ENCODE data around the gene ELOA.

Gene ELOA

GRCh38 chr1:23748016-23748415, 4.7 kb downstream of the ELOA start:
- no peak overlapping the region for H3K9ac ChIP-seq (ENCODE audit: low read length)
- H3K79me2 ChIP-seq (ENCODE audit: insufficient read depth, low read length): peaks cover 51% of the 10 kb centered on the region
- no peak overlapping the region for H3K27ac ChIP-seq (ENCODE audit: low read depth, low read length)

GRCh38 chr1:23751050-23751814, 8.0 kb downstream of the ELOA start:
- Histone ChIP-seq H3K9me2 (replicated peaks; ENCODE audit: insufficient read depth, low read length) (no peaks in the 10 kb centered on the region), H4K20me1 (ENCODE audit: low read depth, low read length) (no peaks in the 10 kb centered on the region), H3K9ac (ENCODE audit: low read length) (no peak overlapping the region), H2AFZ (ENCODE audit: low read depth, low read length, severe bottlenecking) (no peak overlapping the region), H3K79me2 (ENCODE audit: insufficient read depth, low read length) (peaks cover 25% of the 10 kb centered on the region), H3K27me3 (ENCODE audit: low read length) (no peaks in the 10 kb centered on the region), H3K36me3 (ENCODE audit: low read length) (peaks cover 29% of the 10 kb centered on the region), H3F3A (ENCODE audit: insufficient read depth) (peaks cover 3% of the 10 kb centered on the region; the same call in 1 of the 2 replicates), H3K4me3 (ENCODE audit: insufficient read depth, low read length, poor library complexity, severe bottlenecking) (no peak overlapping the region), H3K4me2 (ENCODE audit: low read depth, low read length, poor library complexity, severe bottlenecking) (no peak overlapping the region), H3K9me3 (ENCODE audit: insufficient read depth, low read length) (no peaks in the 10 kb centered on the region), H3K27ac (ENCODE audit: low read depth, low read length) (no peak overlapping the region)
- TF ChIP-seq, protein P1, sequence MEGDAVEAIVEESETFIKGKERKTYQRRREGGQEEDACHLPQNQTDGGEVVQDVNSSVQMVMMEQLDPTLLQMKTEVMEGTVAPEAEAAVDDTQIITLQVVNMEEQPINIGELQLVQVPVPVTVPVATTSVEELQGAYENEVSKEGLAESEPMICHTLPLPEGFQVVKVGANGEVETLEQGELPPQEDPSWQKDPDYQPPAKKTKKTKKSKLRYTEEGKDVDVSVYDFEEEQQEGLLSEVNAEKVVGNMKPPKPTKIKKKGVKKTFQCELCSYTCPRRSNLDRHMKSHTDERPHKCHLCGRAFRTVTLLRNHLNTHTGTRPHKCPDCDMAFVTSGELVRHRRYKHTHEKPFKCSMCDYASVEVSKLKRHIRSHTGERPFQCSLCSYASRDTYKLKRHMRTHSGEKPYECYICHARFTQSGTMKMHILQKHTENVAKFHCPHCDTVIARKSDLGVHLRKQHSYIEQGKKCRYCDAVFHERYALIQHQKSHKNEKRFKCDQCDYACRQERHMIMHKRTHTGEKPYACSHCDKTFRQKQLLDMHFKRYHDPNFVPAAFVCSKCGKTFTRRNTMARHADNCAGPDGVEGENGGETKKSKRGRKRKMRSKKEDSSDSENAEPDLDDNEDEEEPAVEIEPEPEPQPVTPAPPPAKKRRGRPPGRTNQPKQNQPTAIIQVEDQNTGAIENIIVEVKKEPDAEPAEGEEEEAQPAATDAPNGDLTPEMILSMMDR (IDR thresholded peaks at IDR 0.05; ENCODE audit: insufficient read depth, low read length, poor library complexity, severe bottlenecking): peak; percentile 75
- TF ChIP-seq EZH2phosphoT487 (conservative IDR thresholded peaks at IDR 0.05; ENCODE audit: low read length): no peak

More at GRCh38 chr1:23748016-23748415, 4.7 kb downstream of the ELOA start:
- Histone ChIP-seq H3F3A (ENCODE audit: insufficient read depth) (peaks cover 10% of the 10 kb centered on the region), H3K36me3 (ENCODE audit: low read length) (peaks cover 10% of the 10 kb centered on the region; the same call in 1 of the 2 replicates), H3K4me2 (ENCODE audit: low read depth, low read length, poor library complexity, severe bottlenecking) (no peak overlapping the region), H3K4me3 (ENCODE audit: insufficient read depth, low read length, poor library complexity, severe bottlenecking) (no peak overlapping the region), H4K20me1 (ENCODE audit: low read depth, low read length) (no peaks in the 10 kb centered on the region), H3K9me2 (replicated peaks; ENCODE audit: insufficient read depth, low read length) (no peaks in the 10 kb centered on the region), H3K9me3 (ENCODE audit: insufficient read depth, low read length) (no peaks in the 10 kb centered on the region), H2AFZ (ENCODE audit: low read depth, low read length, severe bottlenecking) (no peak overlapping the region), H3K27me3 (ENCODE audit: low read length) (no peaks in the 10 kb centered on the region)
- no peak for TF ChIP-seq EZH2phosphoT487 (conservative IDR thresholded peaks at IDR 0.05; ENCODE audit: low read length)
- TF ChIP-seq, protein P1 (IDR thresholded peaks at IDR 0.05; ENCODE audit: insufficient read depth, low read length, poor library complexity, severe bottlenecking): no peak

DNA sequence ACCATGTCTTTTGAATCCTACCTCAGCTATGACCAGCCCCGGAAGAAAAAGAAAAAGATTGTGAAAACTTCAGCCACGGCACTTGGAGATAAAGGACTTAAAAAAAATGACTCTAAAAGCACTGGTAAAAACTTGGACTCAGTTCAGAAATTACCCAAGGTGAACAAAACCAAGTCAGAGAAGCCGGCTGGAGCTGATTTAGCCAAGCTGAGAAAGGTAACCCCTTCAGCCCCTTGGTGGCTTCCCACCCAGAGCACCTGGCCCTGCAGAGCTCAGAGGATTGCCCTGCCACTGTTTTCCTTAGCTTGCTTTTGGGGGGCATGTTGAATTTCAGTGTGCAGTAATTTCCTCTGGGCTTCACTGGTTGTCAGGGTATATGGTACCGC, 8.5 kb downstream of the ELOA start:
- peaks cover under 1% of the 10 kb centered on the region; the same call in 1 of the 2 replicates for H3F3A ChIP-seq (ENCODE audit: insufficient read depth)
- H3K9me3 ChIP-seq (ENCODE audit: insufficient read depth, low read length): no peaks in the 10 kb centered on the region
- no peak overlapping the region for H2AFZ ChIP-seq (ENCODE audit: low read depth, low read length, severe bottlenecking)
- no peaks in the 10 kb centered on the region for H3K9me2 ChIP-seq (replicated peaks; ENCODE audit: insufficient read depth, low read length)
- H3K4me2 ChIP-seq (ENCODE audit: low read depth, low read length, poor library complexity, severe bottlenecking): no peak overlapping the region
- no peak for TF ChIP-seq EZH2phosphoT487 (conservative IDR thresholded peaks at IDR 0.05; ENCODE audit: low read length)
- TF ChIP-seq, protein P1 (IDR thresholded peaks at IDR 0.05; ENCODE audit: insufficient read depth, low read length, poor library complexity, severe bottlenecking): no peak
- H3K27ac ChIP-seq (ENCODE audit: low read depth, low read length): no peak overlapping the region
- H3K36me3 ChIP-seq (ENCODE audit: low read length): peaks cover 33% of the 10 kb centered on the region
- no peak overlapping the region for H3K9ac ChIP-seq (ENCODE audit: low read length)
- peaks cover 21% of the 10 kb centered on the region for H3K79me2 ChIP-seq (ENCODE audit: insufficient read depth, low read length)
- no peaks in the 10 kb centered on the region for H4K20me1 ChIP-seq (ENCODE audit: low read depth, low read length)
- H3K27me3 ChIP-seq (ENCODE audit: low read length): no peaks in the 10 kb centered on the region
- H3K4me3 ChIP-seq (ENCODE audit: insufficient read depth, low read length, poor library complexity, severe bottlenecking): no peak overlapping the region
